Measurements from ENCODE around the gene IL20.
A peak's percentile ranks its signal among the peaks of the same experiment; 100 is the strongest.

Gene IL20, protein sequence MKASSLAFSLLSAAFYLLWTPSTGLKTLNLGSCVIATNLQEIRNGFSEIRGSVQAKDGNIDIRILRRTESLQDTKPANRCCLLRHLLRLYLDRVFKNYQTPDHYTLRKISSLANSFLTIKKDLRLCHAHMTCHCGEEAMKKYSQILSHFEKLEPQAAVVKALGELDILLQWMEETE

GRCh38 chr1:206864939-206865671, at the start of gene IL20:
Gene IL20 (plus strand): TSS chr1:206865623. CDS start chr1:206865853, 230 bp downstream.
- no peak within 1 kb of the TSS for H3K4me3 ChIP-seq (ENCODE audit: low read depth, low read length)
- TF ChIP-seq, protein P1, sequence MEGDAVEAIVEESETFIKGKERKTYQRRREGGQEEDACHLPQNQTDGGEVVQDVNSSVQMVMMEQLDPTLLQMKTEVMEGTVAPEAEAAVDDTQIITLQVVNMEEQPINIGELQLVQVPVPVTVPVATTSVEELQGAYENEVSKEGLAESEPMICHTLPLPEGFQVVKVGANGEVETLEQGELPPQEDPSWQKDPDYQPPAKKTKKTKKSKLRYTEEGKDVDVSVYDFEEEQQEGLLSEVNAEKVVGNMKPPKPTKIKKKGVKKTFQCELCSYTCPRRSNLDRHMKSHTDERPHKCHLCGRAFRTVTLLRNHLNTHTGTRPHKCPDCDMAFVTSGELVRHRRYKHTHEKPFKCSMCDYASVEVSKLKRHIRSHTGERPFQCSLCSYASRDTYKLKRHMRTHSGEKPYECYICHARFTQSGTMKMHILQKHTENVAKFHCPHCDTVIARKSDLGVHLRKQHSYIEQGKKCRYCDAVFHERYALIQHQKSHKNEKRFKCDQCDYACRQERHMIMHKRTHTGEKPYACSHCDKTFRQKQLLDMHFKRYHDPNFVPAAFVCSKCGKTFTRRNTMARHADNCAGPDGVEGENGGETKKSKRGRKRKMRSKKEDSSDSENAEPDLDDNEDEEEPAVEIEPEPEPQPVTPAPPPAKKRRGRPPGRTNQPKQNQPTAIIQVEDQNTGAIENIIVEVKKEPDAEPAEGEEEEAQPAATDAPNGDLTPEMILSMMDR (IDR thresholded peaks at IDR 0.05; ENCODE audit: low read depth, low read length), result peak; percentile 95

DNA sequence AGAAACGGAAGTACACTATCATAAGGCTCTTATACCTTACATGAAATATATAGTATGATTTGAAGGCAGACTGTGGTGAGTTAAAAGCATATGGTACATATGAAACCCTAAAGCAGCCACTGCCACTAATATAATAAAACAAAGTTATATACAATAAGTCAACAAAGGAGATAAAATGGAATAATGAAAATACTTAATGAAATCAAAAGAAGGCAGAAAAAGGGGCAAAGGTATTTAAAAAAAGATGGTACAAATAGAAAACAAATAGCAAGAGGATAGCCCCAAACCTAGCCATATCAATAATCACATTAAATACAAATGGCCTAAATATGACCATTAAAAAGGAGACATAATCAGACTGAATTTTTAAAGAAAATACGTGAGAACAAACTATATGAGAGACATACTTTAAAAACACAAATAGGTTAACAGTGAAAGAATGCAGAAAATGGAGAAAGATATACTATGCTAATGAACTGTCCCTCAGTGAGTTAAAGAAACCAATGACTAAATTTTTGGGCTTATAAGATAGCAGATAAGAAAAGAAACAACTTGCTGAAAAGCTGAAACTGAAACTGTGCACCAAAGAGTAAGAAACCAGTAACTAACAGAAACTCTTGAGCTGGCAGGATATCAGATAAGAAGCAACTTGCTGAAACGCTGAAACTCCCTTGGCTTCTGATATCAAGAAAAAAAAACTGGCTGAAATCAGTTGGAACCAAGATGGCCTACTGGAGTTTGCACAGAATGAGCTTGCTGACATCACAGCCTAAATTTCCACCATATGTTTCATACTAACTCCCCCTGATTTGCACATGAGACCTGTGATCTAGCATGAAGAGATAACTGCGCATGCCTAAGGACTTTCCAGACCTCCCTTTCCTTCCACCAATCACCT, 48.8 kb upstream of the IL20 start:
- TF ChIP-seq, protein P1 (IDR thresholded peaks at IDR 0.05; ENCODE audit: low read depth, low read length), result no peak
- H3K4me3 ChIP-seq (ENCODE audit: low read depth, low read length), result no peak overlapping the region

DNA sequence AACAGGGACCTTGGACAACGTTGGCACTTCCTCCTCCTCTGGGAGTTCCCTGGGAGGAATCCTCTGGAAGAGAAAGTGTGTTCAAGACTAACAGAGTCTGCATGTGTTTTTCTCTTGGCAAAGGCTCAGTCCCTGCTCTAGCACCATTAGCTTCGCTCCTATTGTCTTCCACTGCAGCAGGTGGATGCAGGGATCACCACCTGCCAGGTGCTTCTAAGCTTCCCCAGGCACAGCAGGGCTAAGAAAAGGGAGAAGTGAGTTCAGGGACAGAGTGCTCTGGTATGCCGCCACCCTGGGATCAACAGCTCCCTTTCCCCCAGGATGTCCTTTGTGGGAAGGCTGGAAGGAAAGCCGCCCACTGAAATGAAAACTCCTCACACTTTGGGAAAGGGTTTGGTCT, 43.9 kb upstream of the IL20 start:
- no peak overlapping the region for H3K4me3 ChIP-seq (ENCODE audit: low read depth, low read length)
- TF ChIP-seq, protein P1 (IDR thresholded peaks at IDR 0.05; ENCODE audit: low read depth, low read length), result no peak

DNA sequence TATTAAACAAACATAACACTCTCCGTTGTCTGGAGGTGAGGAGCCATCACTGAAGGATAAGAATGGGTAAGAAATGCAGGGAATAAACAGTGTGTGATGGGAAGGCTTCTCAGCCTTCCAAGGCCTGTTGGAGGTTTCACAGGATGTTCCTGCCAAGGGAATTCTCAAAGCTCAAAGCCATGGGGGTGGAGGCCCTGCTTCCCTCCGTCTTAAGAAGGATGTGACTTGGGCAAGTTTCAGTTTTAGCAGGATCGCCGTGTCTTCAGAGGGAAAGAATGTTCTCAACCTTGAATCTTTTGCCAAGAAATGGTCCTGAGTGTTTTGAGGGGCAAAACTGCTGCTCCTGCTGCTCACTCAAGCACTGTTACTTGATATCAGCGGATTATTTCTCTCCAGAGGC, 41.7 kb upstream of the IL20 start:
- H3K4me3 ChIP-seq (ENCODE audit: low read depth, low read length), result no peak overlapping the region
- TF ChIP-seq, protein P1 (IDR thresholded peaks at IDR 0.05; ENCODE audit: low read depth, low read length), result no peak

DNA sequence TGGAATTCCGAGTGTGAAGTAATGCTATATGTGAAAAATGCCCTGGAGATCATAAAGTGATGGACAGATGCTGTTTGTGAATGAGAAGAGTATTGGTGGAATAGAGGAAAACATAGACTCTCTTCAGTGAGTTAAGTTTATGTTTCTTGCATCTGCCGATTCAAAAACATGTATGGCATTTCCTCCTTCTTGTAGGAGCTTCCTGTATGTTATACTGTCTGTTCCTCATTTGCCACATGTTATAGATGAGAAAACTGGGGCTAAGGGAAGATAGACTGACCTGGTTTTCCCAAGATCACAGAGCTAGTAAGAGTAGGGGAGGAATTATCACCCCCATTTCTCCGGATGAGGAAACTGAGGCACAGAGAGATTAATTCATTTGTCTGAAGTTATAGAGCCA, 41.1 kb upstream of the IL20 start:
- TF ChIP-seq, protein P1 (IDR thresholded peaks at IDR 0.05; ENCODE audit: low read depth, low read length), result no peak
- no peak overlapping the region for H3K4me3 ChIP-seq (ENCODE audit: low read depth, low read length)

DNA sequence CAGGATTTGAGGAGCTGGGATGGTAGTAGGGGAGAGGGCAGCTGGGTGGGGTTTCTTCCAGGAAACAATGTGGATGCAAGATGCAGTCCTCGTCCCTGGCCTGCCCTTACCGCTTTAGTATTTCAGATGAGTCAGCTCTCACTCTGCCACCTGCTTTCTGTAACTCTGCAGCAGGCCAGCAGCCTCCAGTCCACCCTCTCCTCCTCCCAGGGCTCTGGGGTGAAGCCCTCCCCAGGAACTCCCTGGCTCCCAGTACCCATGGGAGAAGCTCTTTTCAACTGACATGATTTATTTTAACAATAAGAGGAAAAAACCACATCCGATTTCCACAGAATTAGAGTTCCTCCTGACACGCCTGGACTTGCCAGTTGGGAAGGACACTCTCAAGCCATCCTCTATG, 39.0 kb upstream of the IL20 start:
- no peak overlapping the region for H3K4me3 ChIP-seq (ENCODE audit: low read depth, low read length)

More for the DNA sequence above, 39.0 kb upstream of the IL20 start:
- TF ChIP-seq, protein P1 (IDR thresholded peaks at IDR 0.05; ENCODE audit: low read depth, low read length), result no peak
